ENCODE measurements around the gene WIPF3.

DNA sequence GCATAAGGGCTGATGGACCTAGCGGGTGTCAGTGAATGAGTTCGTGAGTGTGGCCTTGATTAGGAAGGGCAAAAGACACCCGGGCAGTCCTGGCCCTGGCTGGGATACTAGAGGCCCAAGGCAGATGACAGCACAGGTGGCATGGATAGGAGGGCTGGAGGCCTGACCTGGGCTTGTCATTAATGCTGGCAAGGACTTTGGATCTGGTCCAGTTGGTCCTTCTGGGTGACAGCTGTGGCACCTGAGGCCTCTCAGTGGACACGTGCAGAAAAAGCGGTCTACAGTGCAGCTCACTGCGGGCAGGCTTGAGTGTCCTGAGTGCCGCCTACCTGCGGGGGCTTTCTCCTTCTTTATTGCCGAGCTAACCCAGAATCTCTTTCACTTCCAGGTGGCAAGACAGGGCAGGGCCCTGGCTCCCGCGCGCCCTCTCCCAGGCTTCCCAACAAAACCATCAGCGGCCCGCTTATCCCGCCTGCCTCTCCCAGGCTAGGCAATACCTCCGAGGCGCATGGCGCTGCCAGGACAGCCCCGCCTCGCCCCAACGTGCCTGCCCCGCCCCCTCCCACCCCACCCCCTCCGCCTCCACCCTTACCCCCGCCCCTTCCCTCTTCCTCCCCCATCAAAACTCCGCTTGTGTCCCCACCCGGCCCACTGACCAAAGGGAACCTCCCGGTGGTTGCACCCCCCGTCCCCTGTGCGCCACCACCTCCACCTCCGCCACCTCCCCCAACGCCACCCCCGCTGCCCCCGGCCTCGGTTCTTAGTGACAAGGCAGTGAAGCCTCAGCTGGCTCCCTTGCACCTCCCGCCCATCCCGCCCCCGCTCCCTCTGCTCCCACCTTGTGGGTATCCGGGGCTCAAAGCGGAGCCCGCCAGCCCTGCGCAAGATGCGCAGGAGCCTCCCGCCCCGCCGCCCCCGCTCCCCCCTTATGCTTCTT is 77.4 kb downstream of the WIPF3 start:
- TF ChIP-seq POLR2A (IDR thresholded peaks at IDR 0.05; ENCODE audit: low read depth, low read length), result no peak
- TF ChIP-seq POLR2AphosphoS5 (IDR thresholded peaks at IDR 0.05; ENCODE audit: low read depth, low read length), result no peak
